Kidney capillary endothelial cell (primary cell): ENCODE data around the gene ABCC3.
"Not testable (repeated sequence)": the region's sequence is repeated elsewhere in the genome, so short reads cannot be mapped to it uniquely, and the experiment has no call there.

Source experiments
- DNase-seq: peaks from one replicate; pipeline ENCODE4 v3.0.0-alpha.2; 2018; ENCODE audit warnings: low spot score

ABCC3 gene

GRCh38 chr17:50666316-50666715 is 31.6 kb downstream of the ABCC3 start:
- no peak for DNase-seq

GRCh38 chr17:50667259-50668024 is 32.8 kb downstream of the ABCC3 start:
- DNase-seq: no peak

- DNase-seq: peak; percentile 46
Observed at GRCh38 chr17:50668025-50668837, 33.5 kb downstream of the ABCC3 start.

- no peak for DNase-seq
Observed at GRCh38 chr17:50668838-50669581, 34.3 kb downstream of the ABCC3 start.

GRCh38 chr17:50672071-50672470 is 37.4 kb downstream of the ABCC3 start:
- DNase-seq: no peak

- no peak for DNase-seq
Observed at GRCh38 chr17:50672831-50673551, 38.3 kb downstream of the ABCC3 start.

- DNase-seq: no peak
Observed at GRCh38 chr17:50675190-50675589, 40.5 kb downstream of the ABCC3 start.

- DNase-seq: no peak
Observed at GRCh38 chr17:50675627-50676026, 40.9 kb downstream of the ABCC3 start.

- no peak for DNase-seq
Observed at GRCh38 chr17:50676065-50676975, 41.6 kb downstream of the ABCC3 start.

- no peak for DNase-seq
Observed at GRCh38 chr17:50677851-50678375, 43.2 kb downstream of the ABCC3 start.

GRCh38 chr17:50679008-50679544 is 44.4 kb downstream of the ABCC3 start:
- DNase-seq: no peak

- no peak for DNase-seq
Observed at GRCh38 chr17:50680126-50680525, 45.4 kb downstream of the ABCC3 start.

GRCh38 chr17:50680543-50681262 is 46.0 kb downstream of the ABCC3 start:
- DNase-seq: not testable (repeated sequence)

- peak; percentile 55 for DNase-seq
Observed at GRCh38 chr17:50681263-50682200, 46.9 kb downstream of the ABCC3 start.

GRCh38 chr17:50682441-50682840 is 47.8 kb downstream of the ABCC3 start:
- DNase-seq: no peak

GRCh38 chr17:50682938-50683337 is 48.3 kb downstream of the ABCC3 start:
- no peak for DNase-seq

GRCh38 chr17:50683434-50684287 is 49.0 kb downstream of the ABCC3 start:
- DNase-seq: no peak

- no peak for DNase-seq
Observed at GRCh38 chr17:50684288-50684611, 49.6 kb downstream of the ABCC3 start.
